Measurements from ENCODE around the gene COL18A1. TPM values are rescaled to one million over a fixed set of nuclear protein-coding genes. Genes with fewer than 3 reads are reported as not detected.

The COL18A1 gene
- total RNA-seq, 2 donors from 2014 or later = 56.2 to 229 TPM

- TF ChIP-seq POLR2AphosphoS5 (IDR thresholded peaks at IDR 0.05) (no peak), POLR2A (IDR thresholded peaks at IDR 0.05) (no peak), CTCF (IDR thresholded peaks at IDR 0.05) (no peak)
- 87% methylated on average over 25 of the region's 33 CpGs for WGBS
- Histone ChIP-seq H3K36me3 (no peaks in the 10 kb centered on the region), H3K27me3 (replicated peaks; ENCODE audit: insufficient read depth) (no peaks in the 10 kb centered on the region), H3K9me3 (no peaks in the 10 kb centered on the region), H3K27ac (no peak overlapping the region), H3K4me1 (replicated peaks) (no peaks in the 10 kb centered on the region), H3K4me3 (no peak overlapping the region)
- DNase-seq (ENCODE audit: low spot score) = no peak
- intact Hi-C loops (cut with DNase I) = loop anchor here (2.0 to 10.0 kb wide), 3 partner anchors 42 to 368 kb away; no protein-coding TSS in a partner anchor
These were observed 152.0 kb downstream of the COL18A1 start for GRCh38 chr21:45556645-45557615.

GRCh38 chr21:45557616-45558043, 152.7 kb downstream of the COL18A1 start:
- Histone ChIP-seq H3K36me3 (no peaks in the 10 kb centered on the region), H3K27ac (no peak overlapping the region), H3K4me3 (no peak overlapping the region), H3K9me3 (no peaks in the 10 kb centered on the region), H3K27me3 (replicated peaks; ENCODE audit: insufficient read depth) (no peaks in the 10 kb centered on the region), H3K4me1 (replicated peaks) (no peaks in the 10 kb centered on the region)
- WGBS = 82% methylated on average over 14 of the region's 14 CpGs
- TF ChIP-seq POLR2A (IDR thresholded peaks at IDR 0.05) (no peak), POLR2AphosphoS5 (IDR thresholded peaks at IDR 0.05) (no peak), CTCF (IDR thresholded peaks at IDR 0.05) (no peak)
- intact Hi-C loops (cut with DNase I) = loop anchor here (2.0 to 10.0 kb wide), 3 partner anchors 41 to 367 kb away; no protein-coding TSS in a partner anchor
- DNase-seq (ENCODE audit: low spot score) = no peak

GRCh38 chr21:45558044-45558721, 153.2 kb downstream of the COL18A1 start:
- H3K27me3 ChIP-seq (replicated peaks; ENCODE audit: insufficient read depth) = no peaks in the 10 kb centered on the region
- 93% methylated on average over 25 of the region's 26 CpGs for WGBS
- H3K4me3 ChIP-seq = no peak overlapping the region
- no peaks in the 10 kb centered on the region for H3K4me1 ChIP-seq (replicated peaks)
- intact Hi-C loops (cut with DNase I) = loop anchor here (5.0 to 10.0 kb wide), 2 partner anchors 264 to 367 kb away; no protein-coding TSS in a partner anchor
- no peak for TF ChIP-seq POLR2A (IDR thresholded peaks at IDR 0.05)
- no peak for TF ChIP-seq CTCF (IDR thresholded peaks at IDR 0.05)
- TF ChIP-seq POLR2AphosphoS5 (IDR thresholded peaks at IDR 0.05) = no peak
- no peak for DNase-seq (ENCODE audit: low spot score)
- H3K9me3 ChIP-seq = no peaks in the 10 kb centered on the region
- H3K36me3 ChIP-seq = no peaks in the 10 kb centered on the region
- no peak overlapping the region for H3K27ac ChIP-seq

GRCh38 chr21:45559216-45560105, 154.5 kb downstream of the COL18A1 start:
- intact Hi-C loops (cut with DNase I) = loop anchor here (5.0 to 10.0 kb wide), 2 partner anchors 263 to 365 kb away; no protein-coding TSS in a partner anchor
- H3K27me3 ChIP-seq (replicated peaks; ENCODE audit: insufficient read depth) = no peaks in the 10 kb centered on the region
- no peaks in the 10 kb centered on the region for H3K36me3 ChIP-seq
- WGBS = 89% methylated on average over 29 of the region's 29 CpGs
- TF ChIP-seq POLR2AphosphoS5 (IDR thresholded peaks at IDR 0.05) (no peak), CTCF (IDR thresholded peaks at IDR 0.05) (no peak), POLR2A (IDR thresholded peaks at IDR 0.05) (no peak)
- no peaks in the 10 kb centered on the region for H3K4me1 ChIP-seq (replicated peaks)
- no peak overlapping the region for H3K27ac ChIP-seq
- no peak overlapping the region for H3K4me3 ChIP-seq
- no peaks in the 10 kb centered on the region for H3K9me3 ChIP-seq
- DNase-seq (ENCODE audit: low spot score) = no peak
